HG03442 (cell line): ENCODE data around the gene PPP1R3D.
"Not testable (repeated sequence)": the region's sequence is repeated elsewhere in the genome, so short reads cannot be mapped to it uniquely, and the experiment has no call there.

ENCODE experiments used
- ATAC-seq: cut with Tn5 transposase; IDR thresholded peaks from one replicate; pipeline ENCODE4 v1.9.1; 2021; ENCODE audit warnings: mild to moderate bottlenecking, moderate library complexity; ENCODE audit not compliant: unreplicated experiment

Gene PPP1R3D, protein sequence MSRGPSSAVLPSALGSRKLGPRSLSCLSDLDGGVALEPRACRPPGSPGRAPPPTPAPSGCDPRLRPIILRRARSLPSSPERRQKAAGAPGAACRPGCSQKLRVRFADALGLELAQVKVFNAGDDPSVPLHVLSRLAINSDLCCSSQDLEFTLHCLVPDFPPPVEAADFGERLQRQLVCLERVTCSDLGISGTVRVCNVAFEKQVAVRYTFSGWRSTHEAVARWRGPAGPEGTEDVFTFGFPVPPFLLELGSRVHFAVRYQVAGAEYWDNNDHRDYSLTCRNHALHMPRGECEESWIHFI

GRCh38 chr20:59940129-59940955, at the start of gene PPP1R3D, which contains the start of gene FAM217B:
Gene PPP1R3D (minus strand): TSS chr20:59940305. CDS start chr20:59939931, 374 bp downstream.
Gene FAM217B (plus strand): TSS chr20:59940389. CDS start chr20:59943944, 3,555 bp downstream.
- peak; percentile 83 for ATAC-seq

DNA sequence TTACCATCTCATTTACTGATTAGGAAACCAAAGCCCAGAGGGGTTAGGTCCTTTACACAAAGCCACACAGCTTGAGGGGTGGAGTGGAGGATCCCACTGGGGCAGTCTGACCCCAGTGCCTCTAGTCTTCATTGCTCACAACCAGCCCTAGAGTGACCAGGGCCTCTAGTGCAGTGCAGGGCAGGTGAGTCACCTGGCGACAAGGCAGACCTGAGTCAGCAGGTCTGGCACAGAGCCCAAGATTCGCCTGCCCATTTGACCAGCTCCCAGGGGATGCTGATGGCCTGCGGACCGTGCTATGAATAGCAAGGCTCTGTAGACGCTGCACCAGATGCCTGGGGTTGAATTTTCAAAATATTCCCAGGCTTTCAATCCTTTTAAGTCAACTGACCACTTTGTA, 48.0 kb upstream of the PPP1R3D start:
- ATAC-seq, result no peak

- no peak for ATAC-seq
Measured at GRCh38 chr20:59987135-59987534, 47.0 kb upstream of the PPP1R3D start.

DNA sequence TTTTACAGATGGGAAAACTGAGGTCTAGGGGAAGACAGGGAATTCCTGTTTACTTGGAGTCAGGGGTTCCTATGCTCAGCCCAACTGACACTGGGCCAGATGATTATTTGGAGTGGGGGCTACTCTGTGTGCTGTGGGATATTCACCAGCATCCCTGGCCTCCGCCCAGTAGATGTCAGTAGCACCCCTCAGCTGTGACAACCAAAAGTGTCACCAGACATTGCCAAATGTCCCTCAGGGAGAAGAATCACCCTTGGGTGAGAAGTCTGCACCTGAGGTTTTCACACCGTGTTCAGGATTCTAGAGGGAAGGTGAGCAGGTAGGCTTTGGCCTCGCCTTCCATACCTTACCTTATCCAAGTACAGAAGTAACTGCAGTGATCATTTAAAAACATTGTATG, 45.8 kb upstream of the PPP1R3D start:
- no peak for ATAC-seq

- no peak for ATAC-seq
Measured at GRCh38 chr20:59985164-59985563, 45.1 kb upstream of the PPP1R3D start.

GRCh38 chr20:59984541-59984940, 44.4 kb upstream of the PPP1R3D start:
- no peak for ATAC-seq

DNA sequence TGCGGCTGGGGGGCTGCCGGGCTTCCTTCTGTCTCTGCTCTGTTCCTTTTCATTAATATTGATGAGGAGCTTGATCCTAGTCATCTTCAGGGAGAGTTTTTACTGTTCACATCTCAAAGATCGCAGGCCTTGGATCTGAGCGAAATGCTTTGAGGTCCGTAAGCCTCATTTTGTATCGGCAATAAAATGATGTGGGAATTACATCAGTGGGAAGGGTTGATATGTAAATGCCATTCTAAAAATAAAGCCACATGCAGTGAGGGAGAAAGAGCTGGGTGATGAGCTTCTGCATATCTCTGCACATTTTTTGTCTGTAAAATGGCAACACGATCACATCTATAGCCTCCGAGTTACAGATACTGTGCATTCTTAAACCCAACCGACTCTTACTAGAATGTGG, 43.0 kb upstream of the PPP1R3D start:
- no peak for ATAC-seq

GRCh38 chr20:59977086-59977485, 37.0 kb upstream of the PPP1R3D start:
- no peak for ATAC-seq

DNA sequence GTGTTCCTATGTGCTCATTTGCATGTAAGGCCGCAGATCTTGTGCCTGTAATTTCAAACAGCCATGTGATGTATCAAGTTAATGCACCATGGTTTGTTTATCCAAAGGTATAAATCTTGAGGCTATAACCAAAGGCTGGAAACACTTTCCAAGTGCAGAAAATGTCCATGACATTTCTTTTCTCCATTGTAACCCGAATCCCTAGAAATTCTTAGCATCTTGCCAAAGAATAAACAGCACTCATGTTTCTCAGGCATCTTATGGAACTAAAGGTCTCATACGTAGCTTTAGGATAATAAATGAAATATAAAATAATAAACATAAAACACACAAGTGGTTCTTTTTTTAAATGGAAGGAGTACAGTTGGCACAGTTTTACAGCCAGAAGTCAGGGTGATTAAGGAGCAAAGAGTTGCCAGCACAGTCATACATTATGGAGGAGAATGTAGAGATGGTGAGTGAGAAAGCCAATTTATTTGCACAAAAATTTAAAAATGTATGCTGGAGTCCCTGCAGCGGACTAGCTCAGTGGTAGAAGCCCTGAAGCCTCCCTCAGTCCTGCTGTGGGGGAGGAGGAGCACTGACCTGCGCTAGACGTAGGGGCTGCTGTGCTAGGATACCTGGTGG, 36.2 kb upstream of the PPP1R3D start:
- ATAC-seq, result no peak

GRCh38 chr20:59972037-59972801, 32.1 kb upstream of the PPP1R3D start:
- no peak for ATAC-seq

- no peak for ATAC-seq
Measured at GRCh38 chr20:59971428-59971827, 31.3 kb upstream of the PPP1R3D start.

GRCh38 chr20:59966428-59966827, 26.3 kb upstream of the PPP1R3D start:
- ATAC-seq, result no peak

DNA sequence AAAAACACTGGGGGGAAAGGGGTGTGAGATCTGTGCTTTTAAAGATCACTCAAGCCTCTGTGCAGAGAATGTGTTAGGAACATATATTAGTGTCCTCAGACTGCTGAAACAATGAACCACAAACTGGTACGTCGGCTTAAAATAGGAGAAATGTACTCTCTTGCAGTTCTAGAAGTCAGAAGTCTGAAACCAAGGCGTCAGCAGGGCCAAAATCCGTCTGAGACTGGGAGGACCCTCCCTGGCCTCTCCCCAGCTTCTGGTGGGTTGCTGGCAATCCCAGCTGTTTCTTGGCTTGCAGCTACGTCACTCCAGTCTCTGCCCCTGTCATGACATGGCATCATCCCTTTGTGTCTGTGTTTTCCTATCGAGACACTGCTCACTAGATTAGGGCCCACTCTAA, 22.1 kb upstream of the PPP1R3D start:
- no peak for ATAC-seq

- no peak for ATAC-seq
Measured at GRCh38 chr20:59961423-59961822, 21.3 kb upstream of the PPP1R3D start.

DNA sequence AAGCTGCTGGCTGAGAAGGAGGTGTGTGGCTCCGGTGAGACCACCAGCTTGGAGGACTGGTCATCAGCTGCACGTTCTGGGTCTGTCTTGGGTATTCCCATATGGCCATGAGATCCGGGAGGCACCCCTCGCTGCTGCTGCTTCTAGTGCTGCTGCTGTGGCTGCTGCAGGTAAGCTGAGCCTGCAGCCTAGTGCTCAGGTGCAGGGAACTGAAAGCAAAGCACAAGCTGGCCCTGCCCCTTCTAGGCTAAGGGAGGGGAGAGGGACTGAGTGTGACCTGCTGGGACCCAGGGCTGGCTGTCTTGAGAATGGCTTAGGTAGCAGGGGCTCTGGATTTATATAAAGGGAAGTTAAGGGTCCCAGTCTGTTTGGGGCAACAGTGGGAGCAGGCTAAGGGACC, 18.5 kb upstream of the PPP1R3D start:
- no peak for ATAC-seq

- ATAC-seq, result no peak
Measured at GRCh38 chr20:59958123-59958522, 18.0 kb upstream of the PPP1R3D start, which contains the start of gene CDH26. Gene CDH26 (plus strand): TSS chr20:59958423. CDS start chr20:59958727, 304 bp downstream.

- not testable (repeated sequence) for ATAC-seq
Measured at GRCh38 chr20:59957568-59957967, 17.5 kb upstream of the PPP1R3D start.

DNA sequence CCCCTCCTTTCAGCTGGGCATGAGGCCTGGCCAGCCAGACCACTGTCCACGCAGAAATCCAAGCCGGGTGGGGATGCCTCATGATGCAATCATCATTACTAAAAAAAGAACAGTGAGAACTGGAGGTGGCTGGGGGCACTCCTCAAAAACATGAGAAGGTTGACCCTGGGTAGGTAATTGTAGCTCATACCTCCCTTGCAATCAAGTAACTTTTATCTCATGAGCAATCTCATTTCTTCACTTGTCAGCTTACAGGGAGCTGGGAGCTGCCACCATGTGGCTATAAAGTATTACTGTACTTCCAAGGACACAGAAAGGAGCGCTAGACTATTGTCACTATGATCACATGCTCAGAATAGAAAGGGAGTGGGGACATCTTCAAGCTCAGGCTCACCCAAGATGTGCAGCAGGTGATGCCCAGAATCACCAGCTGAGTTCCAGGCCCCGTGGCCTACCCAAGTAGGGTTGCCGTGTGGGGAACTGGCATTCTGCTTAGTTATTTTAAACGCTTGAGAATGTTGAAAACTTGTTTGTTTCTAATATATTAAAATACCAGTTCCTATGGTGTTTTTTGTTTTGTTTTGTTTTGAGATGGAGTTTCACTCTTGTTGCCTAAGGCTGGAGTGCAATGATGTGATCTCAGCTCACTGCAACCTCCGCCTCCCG, 15.2 kb upstream of the PPP1R3D start:
- no peak for ATAC-seq

- ATAC-seq, result no peak
Measured at GRCh38 chr20:59954718-59955117, 14.6 kb upstream of the PPP1R3D start.

- no peak for ATAC-seq
Measured at GRCh38 chr20:59949911-59950310, 9.8 kb upstream of the PPP1R3D start.
